ENCODE data around the gene PRUNE2. TPM values are rescaled to one million over a fixed set of nuclear protein-coding genes. Genes with fewer than 3 reads are reported as not detected.

The PRUNE2 gene
- total and polyA plus RNA-seq, 4 donors = 3.8 to 18.1 (median 7.8) TPM

DNA sequence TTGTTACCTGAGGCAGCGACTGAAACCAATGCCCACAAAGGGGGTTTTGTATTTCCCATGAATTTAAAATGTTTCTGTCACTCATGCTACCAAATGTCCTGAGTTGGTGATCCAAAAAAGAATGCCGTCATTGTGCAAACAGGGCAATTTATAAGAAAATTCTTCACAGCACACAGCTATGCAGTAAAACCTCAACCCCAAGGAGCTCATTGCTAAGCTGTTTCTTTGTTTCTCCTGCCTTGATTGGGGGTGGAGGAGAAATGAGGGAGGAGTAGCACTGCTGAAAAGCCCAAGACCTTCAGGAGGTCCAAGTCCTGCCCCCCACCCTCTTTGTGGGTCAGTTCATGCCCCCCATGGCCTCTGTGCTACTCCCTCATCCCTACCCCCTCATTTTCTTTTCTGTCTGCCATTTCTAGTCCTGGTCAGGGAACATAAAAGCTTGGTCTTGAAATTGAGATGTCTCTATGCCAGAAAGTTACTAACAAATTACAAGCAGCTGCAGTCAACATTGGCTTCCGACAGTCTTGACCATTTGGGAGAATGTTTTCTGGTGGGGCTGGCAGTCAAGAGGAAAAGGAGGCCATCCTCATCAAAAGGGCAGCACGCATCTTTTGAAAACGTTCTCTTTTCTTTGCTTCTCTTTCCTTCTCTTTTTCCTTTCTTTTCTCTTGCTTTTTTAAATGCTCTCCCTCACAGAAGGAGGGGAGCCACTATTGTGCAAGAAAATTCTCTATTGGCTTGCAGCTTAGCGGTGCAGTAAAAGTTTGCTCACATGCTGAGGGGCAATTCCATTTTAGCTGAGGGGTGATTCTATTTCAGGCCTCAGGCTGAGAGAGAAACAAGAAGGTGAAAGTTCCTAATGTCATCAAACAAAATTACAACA is 313.6 kb downstream of the PRUNE2 start:
- H3K9me3 ChIP-seq (ENCODE audit: control insufficient read depth in 4 of 4, insufficient read depth in 3 of 4, low read length in 3 of 4) = no peaks in the 10 kb centered on the region
- no peaks in the 10 kb centered on the region for H3K36me3 ChIP-seq (ENCODE audit: control insufficient read depth in 4 of 4, insufficient read depth in 4 of 4, low read length in 4 of 4)
- no peak overlapping the region for H3K9ac ChIP-seq (ENCODE audit: insufficient read depth in 1 of 2, low read length in 2 of 2)
- H3K4me3 ChIP-seq = no peak overlapping the region
- 63 to 65% methylated on average over 6 of the region's 6 CpGs for WGBS, 2 donors
- no peak overlapping the region for H3K27ac ChIP-seq (ENCODE audit: low read depth in 1 of 2, low read length in 1 of 2)
- TF ChIP-seq, protein P1, sequence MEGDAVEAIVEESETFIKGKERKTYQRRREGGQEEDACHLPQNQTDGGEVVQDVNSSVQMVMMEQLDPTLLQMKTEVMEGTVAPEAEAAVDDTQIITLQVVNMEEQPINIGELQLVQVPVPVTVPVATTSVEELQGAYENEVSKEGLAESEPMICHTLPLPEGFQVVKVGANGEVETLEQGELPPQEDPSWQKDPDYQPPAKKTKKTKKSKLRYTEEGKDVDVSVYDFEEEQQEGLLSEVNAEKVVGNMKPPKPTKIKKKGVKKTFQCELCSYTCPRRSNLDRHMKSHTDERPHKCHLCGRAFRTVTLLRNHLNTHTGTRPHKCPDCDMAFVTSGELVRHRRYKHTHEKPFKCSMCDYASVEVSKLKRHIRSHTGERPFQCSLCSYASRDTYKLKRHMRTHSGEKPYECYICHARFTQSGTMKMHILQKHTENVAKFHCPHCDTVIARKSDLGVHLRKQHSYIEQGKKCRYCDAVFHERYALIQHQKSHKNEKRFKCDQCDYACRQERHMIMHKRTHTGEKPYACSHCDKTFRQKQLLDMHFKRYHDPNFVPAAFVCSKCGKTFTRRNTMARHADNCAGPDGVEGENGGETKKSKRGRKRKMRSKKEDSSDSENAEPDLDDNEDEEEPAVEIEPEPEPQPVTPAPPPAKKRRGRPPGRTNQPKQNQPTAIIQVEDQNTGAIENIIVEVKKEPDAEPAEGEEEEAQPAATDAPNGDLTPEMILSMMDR (IDR thresholded peaks at IDR 0.05; ENCODE audit: control extremely low read depth, extremely low read depth) = no peak
- ATAC-seq (ENCODE audit: insufficient read depth, low FRiP score) (no peak), DNase-seq (no peak)
- H3K4me1 ChIP-seq (ENCODE audit: control insufficient read depth in 5 of 5, insufficient read depth in 5 of 5, low read length in 5 of 5) = peaks cover 0 to 12% (median 0%) of the 10 kb centered on the region in 5 donors
- no peaks in the 10 kb centered on the region for H3K27me3 ChIP-seq (ENCODE audit: control insufficient read depth in 3 of 3, insufficient read depth in 3 of 3, low read length in 2 of 3)

DNA sequence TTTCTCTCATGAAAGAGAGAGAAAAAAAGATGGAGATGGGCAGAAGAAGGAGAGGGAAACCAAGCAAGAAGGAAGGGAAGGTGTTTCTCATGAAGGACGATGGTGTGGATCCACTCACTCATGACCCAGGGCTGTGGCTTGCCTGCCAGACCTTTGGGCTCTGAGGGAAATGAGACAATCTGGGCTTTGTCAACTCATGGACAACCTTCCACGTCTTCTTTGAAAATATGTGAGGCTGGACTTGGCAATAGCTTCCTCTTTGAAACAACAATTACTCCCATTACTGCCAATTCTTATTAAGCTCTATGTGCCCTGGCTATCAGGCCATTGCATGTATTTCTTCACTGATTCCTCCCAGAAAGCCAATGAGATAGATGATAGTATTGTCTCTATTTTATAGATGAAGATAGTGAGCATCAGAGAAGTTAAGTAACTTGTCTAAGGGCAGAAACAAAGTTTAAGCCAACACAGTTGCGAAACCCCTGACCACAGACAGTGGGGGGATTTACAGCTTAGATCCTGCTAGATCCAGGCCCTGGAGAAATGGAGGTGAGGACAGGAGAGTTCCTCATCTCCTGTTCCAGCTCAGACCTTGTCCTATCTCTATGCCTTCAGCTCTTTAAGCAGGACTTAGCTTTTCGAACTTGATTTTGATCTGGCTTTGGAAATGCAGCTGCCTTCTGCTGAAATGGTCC is 314.5 kb downstream of the PRUNE2 start:
- WGBS, 2 donors = 52 to 69% methylated on average over 4 of the region's 4 CpGs
- Histone ChIP-seq H3K36me3 (ENCODE audit: control insufficient read depth in 4 of 4, insufficient read depth in 4 of 4, low read length in 4 of 4) (no peaks in the 10 kb centered on the region), H3K27ac (ENCODE audit: low read depth in 1 of 2, low read length in 1 of 2) (no peak overlapping the region), H3K9me3 (ENCODE audit: control insufficient read depth in 4 of 4, insufficient read depth in 3 of 4, low read length in 3 of 4) (no peaks in the 10 kb centered on the region), H3K27me3 (ENCODE audit: control insufficient read depth in 3 of 3, insufficient read depth in 3 of 3, low read length in 2 of 3) (no peaks in the 10 kb centered on the region), H3K9ac (ENCODE audit: insufficient read depth in 1 of 2, low read length in 2 of 2) (no peak overlapping the region), H3K4me1 (ENCODE audit: control insufficient read depth in 5 of 5, insufficient read depth in 5 of 5, low read length in 5 of 5) (peaks cover 0 to 20% (median 0%) of the 10 kb centered on the region in 5 donors), H3K4me3 (no peak overlapping the region)
- DNase-seq = no peak
- ATAC-seq (ENCODE audit: insufficient read depth, low FRiP score) = no peak
- TF ChIP-seq, protein P1 (IDR thresholded peaks at IDR 0.05; ENCODE audit: control extremely low read depth, extremely low read depth) = no peak

DNA sequence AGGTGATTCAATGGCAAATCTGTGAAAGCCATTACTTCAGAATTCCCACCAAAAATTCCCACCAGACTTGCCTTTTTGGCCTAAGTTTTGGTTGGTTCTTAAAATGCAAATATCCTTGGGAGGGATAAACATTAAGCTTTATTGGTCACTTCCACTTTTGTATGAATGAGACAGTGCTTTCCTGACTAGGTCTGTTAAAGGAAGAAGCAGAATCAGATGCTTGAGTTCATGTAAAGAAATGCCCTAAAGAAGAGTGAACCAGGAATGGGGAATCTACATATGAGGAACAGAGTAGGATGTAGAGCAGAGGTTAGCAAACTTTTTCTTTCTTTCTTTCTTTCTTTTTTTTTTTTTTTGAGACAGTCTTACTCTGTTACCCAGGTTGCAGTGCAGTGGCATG is 317.6 kb downstream of the PRUNE2 start:
- Histone ChIP-seq H3K4me3 (no peak overlapping the region), H3K9me3 (ENCODE audit: control insufficient read depth in 4 of 4, insufficient read depth in 3 of 4, low read length in 3 of 4) (no peaks in the 10 kb centered on the region), H3K27ac (ENCODE audit: low read depth in 1 of 2, low read length in 1 of 2) (no peak overlapping the region), H3K36me3 (ENCODE audit: control insufficient read depth in 4 of 4, insufficient read depth in 4 of 4, low read length in 4 of 4) (no peaks in the 10 kb centered on the region), H3K4me1 (ENCODE audit: control insufficient read depth in 5 of 5, insufficient read depth in 5 of 5, low read length in 5 of 5) (peaks cover 0 to 29% (median 0%) of the 10 kb centered on the region in 5 donors), H3K27me3 (ENCODE audit: control insufficient read depth in 3 of 3, insufficient read depth in 3 of 3, low read length in 2 of 3) (no peaks in the 10 kb centered on the region), H3K9ac (ENCODE audit: insufficient read depth in 1 of 2, low read length in 2 of 2) (no peak overlapping the region)
- ATAC-seq (ENCODE audit: insufficient read depth, low FRiP score) (no peak), DNase-seq (no peak)
- TF ChIP-seq, protein P1 (IDR thresholded peaks at IDR 0.05; ENCODE audit: control extremely low read depth, extremely low read depth) = no peak
